B cell (primary cell): ENCODE results near the gene KYNU.

Experiments
- EZH2 ChIP-seq: IDR thresholded peaks from 2 replicates; pipeline ENCODE4 v1.6.1; 2012; ENCODE audit warnings: borderline replicate concordance, low read depth, mild to moderate bottlenecking, moderate library complexity, low read length; ENCODE audit not compliant: insufficient read depth, poor library complexity, severe bottlenecking
- TF ChIP-seq, protein P1 (sequence below): fragments of 200-600 bp; IDR thresholded peaks from one replicate; pipeline ENCODE4 v1.8.0; 2022; ENCODE audit warnings: antibody characterized with exemption, mild to moderate bottlenecking

DNA sequence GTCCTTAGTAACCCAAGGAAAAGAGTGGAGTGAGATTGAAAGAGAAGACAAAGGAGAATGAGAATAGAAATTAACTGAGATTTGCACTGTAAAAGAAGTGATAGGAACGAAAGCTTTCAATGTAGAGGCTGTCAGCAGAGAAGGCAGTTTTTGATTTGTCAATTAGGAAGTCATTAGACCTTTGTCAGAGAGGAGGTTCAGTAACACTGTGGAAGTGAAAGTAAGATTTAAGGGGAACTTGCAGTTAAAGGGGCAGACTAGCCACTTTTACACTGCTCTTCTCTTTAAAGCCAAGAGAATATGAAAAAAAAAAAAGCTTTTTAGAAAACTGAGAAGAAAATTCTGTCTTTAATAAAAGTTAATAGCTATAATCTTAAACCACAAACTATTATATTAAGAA, 11.5 kb upstream of the KYNU start:
- TF ChIP-seq, protein P1, sequence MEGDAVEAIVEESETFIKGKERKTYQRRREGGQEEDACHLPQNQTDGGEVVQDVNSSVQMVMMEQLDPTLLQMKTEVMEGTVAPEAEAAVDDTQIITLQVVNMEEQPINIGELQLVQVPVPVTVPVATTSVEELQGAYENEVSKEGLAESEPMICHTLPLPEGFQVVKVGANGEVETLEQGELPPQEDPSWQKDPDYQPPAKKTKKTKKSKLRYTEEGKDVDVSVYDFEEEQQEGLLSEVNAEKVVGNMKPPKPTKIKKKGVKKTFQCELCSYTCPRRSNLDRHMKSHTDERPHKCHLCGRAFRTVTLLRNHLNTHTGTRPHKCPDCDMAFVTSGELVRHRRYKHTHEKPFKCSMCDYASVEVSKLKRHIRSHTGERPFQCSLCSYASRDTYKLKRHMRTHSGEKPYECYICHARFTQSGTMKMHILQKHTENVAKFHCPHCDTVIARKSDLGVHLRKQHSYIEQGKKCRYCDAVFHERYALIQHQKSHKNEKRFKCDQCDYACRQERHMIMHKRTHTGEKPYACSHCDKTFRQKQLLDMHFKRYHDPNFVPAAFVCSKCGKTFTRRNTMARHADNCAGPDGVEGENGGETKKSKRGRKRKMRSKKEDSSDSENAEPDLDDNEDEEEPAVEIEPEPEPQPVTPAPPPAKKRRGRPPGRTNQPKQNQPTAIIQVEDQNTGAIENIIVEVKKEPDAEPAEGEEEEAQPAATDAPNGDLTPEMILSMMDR: no peak
- no peak for TF ChIP-seq EZH2
